K562 (cell line): ENCODE measurements around the gene TAF11L13. TPM values are rescaled to one million over a fixed set of nuclear protein-coding genes. Genes with fewer than 3 reads are reported as not detected.
"Not testable (repeated sequence)": the region's sequence is repeated elsewhere in the genome, so short reads cannot be mapped to it uniquely, and the experiment has no call there.

Source experiments
- ATAC-seq: fragments of 200-7000 bp; cut with Tn5 transposase; 3 replicates; pipeline ENCODE4 v1.9.1; 2020; ENCODE audit warnings: moderate library complexity
- Bru-seq: library from RNA; stranded (reverse); fragments of 400-500 nt; gene quantifications from one replicate; lab custom pipeline; 2021; lab: Mats Ljungman, UMichigan
- BruChase-seq, 2 experiments: library from RNA; stranded (reverse); fragments of 400-500 nt; gene quantifications; one replicate each; lab custom pipeline; 2021; lab: Mats Ljungman, UMichigan
- BruUV-seq: library from RNA; stranded (reverse); fragments of 400-500 nt; replicated peaks from 2 replicates; lab custom pipeline; 2021; lab: Mats Ljungman, UMichigan
- CTCF ChIA-PET: fragments of 300-600 bp; formaldehyde crosslinking; extraction: SDS; loops from one replicate; lab custom pipeline; 2021; ENCODE audit warnings: low intra/inter-chr PET ratio; lab: Yijun Ruan, JAX
- POLR2A ChIA-PET: fragments of 300-600, 350-650 bp; sonication (Branson Sonifier 250); formaldehyde crosslinking; extraction: SDS; loops from one replicate; lab custom pipeline; 2021; ENCODE audit warnings: antibody characterized with exemption, inconsistent platforms; lab: Yijun Ruan, JAX
- DNase-seq, 4 experiments: peaks; one replicate each; pipeline versions ENCODE4 v3.0.0 to v3.0.0-alpha.2; 2011 to 2018; ENCODE audit warnings: low spot score in 3 of 4, mixed read lengths in 3 of 4; ENCODE audit errors: extremely low read depth in 1 of 4
- FAIRE-seq: peaks from 2 replicates; lab custom pipeline; 2011; peaks lifted over from hg19 to GRCh38; lab: Jason Lieb, UNC
- H2AFZ ChIP-seq: 2 replicates; pipeline ENCODE4 v1.6.0; 2011; ENCODE audit warnings: low read depth, low read length, control low read depth, inconsistent platforms
- H3K27ac ChIP-seq: fragments of 200-600 bp; 3 replicates; pipeline ENCODE4 v1.8.0; 2011; ENCODE audit warnings: low read depth, mild to moderate bottlenecking, control low read depth, inconsistent platforms, low read length, moderate library complexity, mixed read lengths; ENCODE audit errors: extremely low read depth
- H3K27me3 ChIP-seq, 2 experiments: fragments of 300-600 bp in 1 of 2; 2 replicates in 1 of 2; 3 replicates in 1 of 2; pipeline versions ENCODE4 v1.6.0 to v1.8.0; 2011; ENCODE audit warnings: inconsistent platforms in 2 of 2, low read length in 2 of 2, mild to moderate bottlenecking in 1 of 2, mixed read lengths in 1 of 2, moderate library complexity in 1 of 2; ENCODE audit not compliant: control insufficient read depth in 2 of 2, insufficient read depth in 2 of 2
- H3K36me3 ChIP-seq: fragments of 300-600 bp; 3 replicates; pipeline ENCODE4 v1.8.0; 2011; ENCODE audit warnings: mild to moderate bottlenecking, low read length, inconsistent platforms; ENCODE audit not compliant: control insufficient read depth, insufficient read depth
- H3K4me1 ChIP-seq, 2 experiments: fragments of 200-600 bp in 1 of 2; replicated peaks in 1 of 2; 2 replicates in 1 of 2; 3 replicates in 1 of 2; pipeline versions ENCODE4 v1.5.1 to v1.8.0; 2011; ENCODE audit warnings: inconsistent platforms in 2 of 2, low read length in 2 of 2, mild to moderate bottlenecking in 1 of 2, mixed read lengths in 1 of 2, moderate library complexity in 1 of 2; ENCODE audit not compliant: control insufficient read depth in 2 of 2, insufficient read depth in 2 of 2
- H3K4me2 ChIP-seq: 2 replicates; pipeline ENCODE4 v1.6.1; 2011; ENCODE audit warnings: low read length, control low read depth, inconsistent platforms, mixed read lengths; ENCODE audit not compliant: insufficient read depth
- H3K4me3 ChIP-seq: fragments of 200-600 bp; sonication (generic), shearing (Covaris generic); 2 replicates; pipeline ENCODE4 v1.5.1; 2016; ENCODE audit warnings: control low read depth, inconsistent platforms
- H3K79me2 ChIP-seq: fragments of 200-600 bp; 3 replicates; pipeline ENCODE4 v1.8.0; 2011; ENCODE audit warnings: low read length, inconsistent platforms; ENCODE audit not compliant: control insufficient read depth, insufficient read depth
- H3K9ac ChIP-seq, 2 experiments: 2 replicates each; pipeline versions ENCODE4 v1.6.0 to v1.6.1; 2011; ENCODE audit warnings: low read depth in 2 of 2, low read length in 2 of 2, control low read depth in 1 of 2, inconsistent platforms in 1 of 2, mild to moderate bottlenecking in 1 of 2, mixed read lengths in 1 of 2; ENCODE audit not compliant: insufficient read depth in 1 of 2
- H3K9me1 ChIP-seq: one replicate; pipeline ENCODE4 v1.6.0; 2011; ENCODE audit warnings: inconsistent platforms, mild to moderate bottlenecking, low read length, moderate library complexity; ENCODE audit not compliant: control insufficient read depth, insufficient read depth
- H3K9me3 ChIP-seq: replicated peaks from 2 replicates; pipeline ENCODE4 v1.5.1; 2011; ENCODE audit warnings: low read depth, low read length, inconsistent platforms; ENCODE audit not compliant: control insufficient read depth, insufficient read depth
- H4K20me1 ChIP-seq: replicated peaks from 2 replicates; pipeline ENCODE4 v1.6.1; 2011; ENCODE audit warnings: low read length, inconsistent platforms, mixed read lengths; ENCODE audit not compliant: control insufficient read depth, insufficient read depth
- WGBS: fragments of 100-300 bp; shearing (Covaris generic); methylation state at CpG from one replicate; pipeline ENCODE4 v1.1.6; 2016; ENCODE audit warnings: low coverage, mixed read lengths; ENCODE audit not compliant: insufficient coverage; ENCODE audit errors: missing lambda C conversion rate; 5-methylcytosine and 5-hydroxymethylcytosine counted together
- in situ Hi-C: fragments of 300-500 bp; cut with MboI; formaldehyde crosslinking; loops from 4 replicates; pipeline ENCODE4 v1.15.0; 2018; ENCODE audit warnings: inconsistent platforms, mixed read lengths
- intact Hi-C: fragments of 100-400 bp; cut with micrococcal nuclease; formaldehyde crosslinking; loops from 2 replicates; pipeline ENCODE4 v1.14.2; 2022
- long read RNA-seq, 3 experiments: library from polyadenylated mRNA in 2 of 3; library from RNA in 1 of 3; unstranded in 2 of 3; stranded (forward) in 1 of 3; transcript quantifications; one replicate each; pipeline ENCODE4 v2.0.0, GENCODE V29; 2019 to 2022
- polyA minus RNA-seq, 3 experiments: library from RNA; depleted of rRNA, polyadenylated mRNA; stranded (reverse); fragments of >200 nt; gene quantifications; 2 replicates each; pipeline ENCODE4 v1.2.3, GENCODE V29; 2011
- polyA plus RNA-seq, 8 experiments: library from polyadenylated mRNA; depleted of rRNA in 4 of 8; stranded (reverse) in 5 of 8; unstranded in 3 of 8; fragments of >200 nt; fragmentation: Nextera tagmentation in 2 of 8; fragmentation: Illumina TruSeq in 1 of 8; extraction: Ambion mirVana in 2 of 8; extraction: Trizol in 1 of 8; gene quantifications; 2 replicates each; pipeline versions ENCODE4 v1.2.1 to v1.2.3, GENCODE V29; 2011 to 2014; ENCODE audit warnings: inconsistent platforms in 1 of 8, missing spikeins in 1 of 8
- total RNA-seq, 7 experiments: library from RNA; depleted of rRNA in 6 of 7; stranded (reverse); fragments of >200 nt in 6 of 7; fragmentation: Illumina TruSeq in 2 of 7; extraction: Trizol in 2 of 7; gene quantifications; 2 replicates each; pipeline versions ENCODE4 v1.2.1 to v1.2.3, GENCODE V29; 2011 to 2021; ENCODE audit warnings: low replicate concordance in 1 of 7

The TAF11L13 gene
- total RNA-seq (2011; cell fraction: chromatin; rRNA removed; ENCODE audit: low replicate concordance), result not detected in 2 replicates
- total RNA-seq (2011; cell fraction: nucleolus; rRNA removed), result not detected in 2 replicates
- not detected in 2 replicates for total RNA-seq (2011; cell fraction: nucleoplasm; rRNA removed)
- total RNA-seq (2014; rRNA removed) (not detected in 2 replicates), total RNA-seq (2014; rRNA removed; fragmentation: Illumina TruSeq; extraction: Trizol) (not detected in 2 replicates), total RNA-seq (2015; rRNA removed; fragmentation: Illumina TruSeq; extraction: Trizol) (not detected in 2 replicates), total RNA-seq (2021) (not detected in 2 replicates), polyA plus RNA-seq (2011; rRNA removed) (not detected in 2 replicates), polyA plus RNA-seq (2014; fragmentation: Illumina TruSeq; extraction: Trizol) (not detected in 2 replicates), polyA plus RNA-seq (2014; fragmentation: Nextera tagmentation; extraction: Ambion mirVana) (not detected), polyA plus RNA-seq (2014; rRNA removed) (not detected in 2 replicates), polyA minus RNA-seq (2011; rRNA and poly(A)+ RNA removed) (not detected in 2 replicates), Bru-seq, nascent RNA (not detected), BruChase-seq, experiment 1, labeled RNA remaining after a 2-hour chase (not detected), BruChase-seq, experiment 2, labeled RNA remaining after a 6-hour chase (not detected)
- not detected in 2 replicates for polyA plus RNA-seq (2011; cell fraction: cytosol; rRNA removed)
- polyA plus RNA-seq (2011; cell fraction: nucleus; rRNA removed), result not detected in 2 replicates
- not detected in 2 replicates for polyA plus RNA-seq (2012)
- polyA minus RNA-seq (2011; cell fraction: cytosol; rRNA and poly(A)+ RNA removed), result not detected in 2 replicates
- not detected in 2 replicates for polyA minus RNA-seq (2011; cell fraction: nucleus; rRNA and poly(A)+ RNA removed)
- long read RNA-seq, experiment 1, result 0 reads
- long read RNA-seq, experiment 2, result 0 reads
- long read RNA-seq, experiment 3, result 0 reads

- H3K36me3 ChIP-seq, H3K79me2 ChIP-seq, H3K4me3 ChIP-seq, CTCF ChIA-PET, H3K27ac ChIP-seq, H3K9me1 ChIP-seq, BruUV-seq, H3K9me3 ChIP-seq, H2AFZ ChIP-seq, H3K9ac ChIP-seq, H4K20me1 ChIP-seq, intact Hi-C loops, POLR2A ChIA-PET, FAIRE-seq, H3K4me2 ChIP-seq, H3K27me3 ChIP-seq, H3K4me1 ChIP-seq, ATAC-seq, in situ Hi-C loops, DNase-seq: not testable (repeated sequence)
- WGBS, result 0% methylated on average over 5 of the region's 12 CpGs
Observed at GRCh38 chr5:17631788-17632187, at the start of gene TAF11L13. TSS of gene TAF11L13 (plus strand) at chr5:17632088.

GRCh38 chr5:17585658-17586057 lies 46.2 kb upstream of the TAF11L13 start, which contains the start of gene TAF11L7:
TSS of gene TAF11L7 (minus strand) at chr5:17585758.
- ATAC-seq, H3K9me3 ChIP-seq, H3K27me3 ChIP-seq, H3K4me1 ChIP-seq, H3K79me2 ChIP-seq, H3K9me1 ChIP-seq, H3K4me3 ChIP-seq, H4K20me1 ChIP-seq, DNase-seq, H3K27ac ChIP-seq, BruUV-seq, H2AFZ ChIP-seq, H3K4me2 ChIP-seq, H3K9ac ChIP-seq, CTCF ChIA-PET, intact Hi-C loops, POLR2A ChIA-PET, H3K36me3 ChIP-seq, FAIRE-seq: not testable (repeated sequence)
- in situ Hi-C loops, result loop anchor here (25.0 kb wide), 2 partner anchors 348 to 673 kb away; no protein-coding TSS in a partner anchor
- whole genome bisulfite sequencing, result no CpG with 5 or more reads among the region's 16 CpGs

GRCh38 chr5:17590860-17591259 lies 41.0 kb upstream of the TAF11L13 start, which contains the start of gene TAF11L8:
TSS of gene TAF11L8 (minus strand) at chr5:17590960.
- H3K79me2 ChIP-seq, ATAC-seq, H3K4me1 ChIP-seq, H3K36me3 ChIP-seq, H3K27ac ChIP-seq, H3K9me3 ChIP-seq, H3K4me2 ChIP-seq, H3K9me1 ChIP-seq, DNase-seq, intact Hi-C loops, H3K9ac ChIP-seq, H3K4me3 ChIP-seq, BruUV-seq, H2AFZ ChIP-seq, FAIRE-seq, POLR2A ChIA-PET, H3K27me3 ChIP-seq, H4K20me1 ChIP-seq, CTCF ChIA-PET: not testable (repeated sequence)
- in situ Hi-C loops, result loop anchor here (10.0 to 25.0 kb wide), 3 partner anchors 106 to 679 kb away; no protein-coding TSS in a partner anchor
- no CpG with 5 or more reads among the region's 16 CpGs for WGBS
